IPS DF 19.7 (cell line): ENCODE data around the gene PGAP6.
A peak's percentile ranks its signal among the peaks of the same experiment; 100 is the strongest.
"Not testable (repeated sequence)": the region's sequence is repeated elsewhere in the genome, so short reads cannot be mapped to it uniquely, and the experiment has no call there.

Source experiments
- DNase-seq: peaks from one replicate; pipeline ENCODE4 v3.0.0-alpha.2; 2013; ENCODE audit warnings: low read depth, low spot score

The PGAP6 gene

DNA sequence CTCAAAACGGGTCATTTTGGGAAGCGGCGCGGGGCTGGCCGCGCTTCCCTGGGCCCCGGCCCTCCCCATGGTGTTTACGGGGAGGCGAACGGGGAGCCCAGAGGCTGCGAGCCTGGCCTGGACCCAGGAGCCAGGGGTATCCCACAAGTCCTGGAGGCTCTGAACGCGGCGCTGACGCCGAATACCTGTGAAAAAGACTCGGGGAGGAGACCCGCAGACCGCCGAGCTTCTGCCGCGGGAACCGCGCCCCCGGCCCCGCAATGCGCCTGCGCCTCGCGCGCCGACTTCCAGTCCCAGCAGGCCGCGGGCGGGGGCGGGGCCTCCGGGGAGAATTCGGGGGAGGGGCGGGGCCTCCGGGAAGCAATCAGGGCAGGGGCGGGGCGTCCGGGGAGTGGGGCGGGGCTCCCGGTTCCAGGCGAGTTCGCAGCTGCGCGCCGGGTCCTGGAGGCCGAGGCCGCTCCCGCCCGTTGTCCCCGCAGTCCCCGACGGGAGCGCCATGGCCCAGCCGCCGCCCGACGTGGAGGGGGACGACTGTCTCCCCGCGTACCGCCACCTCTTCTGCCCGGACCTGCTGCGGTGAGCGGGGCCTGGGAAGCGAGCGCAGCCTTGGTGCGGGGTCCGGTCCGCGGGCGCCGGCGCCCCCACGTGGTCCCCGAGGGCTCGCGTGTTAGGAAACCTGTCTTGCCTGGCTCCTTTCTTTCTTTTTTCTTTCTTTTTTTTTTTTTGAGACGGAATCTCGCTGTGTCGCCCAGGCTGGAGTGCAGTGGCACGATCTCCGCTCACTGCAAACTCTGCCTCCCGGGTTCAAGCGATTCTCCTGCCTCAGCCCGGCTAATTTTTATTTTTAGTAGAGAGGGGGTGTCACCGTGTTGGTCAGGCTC, 19.9 kb upstream of the PGAP6 start, which contains the start of gene DECR2:
Gene DECR2, plus strand, starts transcription at position 418 of the 881 bp plus-strand sequence. Its CDS starts 79 bp downstream, at position 497.
- DNase-seq: no peak

DNA sequence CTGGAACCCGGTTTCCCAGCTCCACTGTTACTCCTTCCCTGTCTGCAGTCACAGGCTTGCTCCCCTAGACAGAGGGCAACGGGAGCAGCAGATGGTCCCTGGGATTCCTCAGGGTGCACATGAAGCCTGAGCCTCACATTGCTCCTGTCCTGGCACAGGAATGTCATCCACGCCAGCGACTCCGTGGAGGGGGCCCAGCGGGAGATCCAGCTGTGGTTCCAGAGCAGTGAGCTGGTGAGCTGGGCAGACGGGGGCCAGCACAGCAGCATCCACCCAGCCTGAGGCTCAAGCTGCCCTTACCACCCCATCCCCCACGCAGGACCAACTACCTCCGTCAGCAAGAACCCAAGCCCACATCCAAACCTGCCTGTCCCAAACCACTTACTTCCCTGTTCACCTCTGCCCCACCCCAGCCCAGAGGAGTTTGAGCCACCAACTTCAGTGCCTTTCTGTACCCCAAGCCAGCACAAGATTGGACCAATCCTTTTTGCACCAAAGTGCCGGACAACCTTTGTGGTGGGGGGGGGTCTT, 18.3 kb upstream of the PGAP6 start:
- DNase-seq: no peak

DNA sequence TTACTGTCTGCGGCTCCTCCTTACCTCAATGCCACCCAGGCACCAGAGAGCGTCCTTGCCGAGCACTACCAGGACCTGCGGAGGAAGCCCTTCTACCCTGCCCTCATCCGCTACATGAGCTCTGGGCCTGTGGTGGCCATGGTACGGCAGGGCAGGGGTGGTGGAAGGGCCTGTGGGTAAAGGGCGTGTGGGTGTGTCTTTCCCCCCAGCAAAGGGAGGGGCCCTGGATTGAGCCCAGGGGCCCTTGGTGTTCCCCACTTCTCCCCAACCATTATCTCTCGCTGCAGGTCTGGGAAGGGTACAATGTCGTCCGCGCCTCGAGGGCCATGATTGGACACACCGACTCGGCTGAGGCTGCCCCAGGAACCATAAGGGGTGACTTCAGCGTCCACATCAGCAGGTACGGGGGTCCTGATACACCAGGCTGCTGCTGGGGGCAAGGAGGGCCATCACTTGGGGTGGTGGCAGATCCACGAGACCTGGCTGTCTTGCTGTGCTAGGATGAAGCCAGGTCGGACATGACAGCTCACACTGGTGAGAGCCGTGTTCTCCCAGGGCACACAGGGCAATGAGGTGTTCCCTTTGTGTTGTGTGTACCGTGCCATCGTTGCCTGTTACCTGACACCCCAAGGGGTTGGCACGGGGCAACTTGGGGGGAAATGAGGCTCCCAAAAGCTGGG, 17.7 kb upstream of the PGAP6 start:
- no peak for DNase-seq

DNA sequence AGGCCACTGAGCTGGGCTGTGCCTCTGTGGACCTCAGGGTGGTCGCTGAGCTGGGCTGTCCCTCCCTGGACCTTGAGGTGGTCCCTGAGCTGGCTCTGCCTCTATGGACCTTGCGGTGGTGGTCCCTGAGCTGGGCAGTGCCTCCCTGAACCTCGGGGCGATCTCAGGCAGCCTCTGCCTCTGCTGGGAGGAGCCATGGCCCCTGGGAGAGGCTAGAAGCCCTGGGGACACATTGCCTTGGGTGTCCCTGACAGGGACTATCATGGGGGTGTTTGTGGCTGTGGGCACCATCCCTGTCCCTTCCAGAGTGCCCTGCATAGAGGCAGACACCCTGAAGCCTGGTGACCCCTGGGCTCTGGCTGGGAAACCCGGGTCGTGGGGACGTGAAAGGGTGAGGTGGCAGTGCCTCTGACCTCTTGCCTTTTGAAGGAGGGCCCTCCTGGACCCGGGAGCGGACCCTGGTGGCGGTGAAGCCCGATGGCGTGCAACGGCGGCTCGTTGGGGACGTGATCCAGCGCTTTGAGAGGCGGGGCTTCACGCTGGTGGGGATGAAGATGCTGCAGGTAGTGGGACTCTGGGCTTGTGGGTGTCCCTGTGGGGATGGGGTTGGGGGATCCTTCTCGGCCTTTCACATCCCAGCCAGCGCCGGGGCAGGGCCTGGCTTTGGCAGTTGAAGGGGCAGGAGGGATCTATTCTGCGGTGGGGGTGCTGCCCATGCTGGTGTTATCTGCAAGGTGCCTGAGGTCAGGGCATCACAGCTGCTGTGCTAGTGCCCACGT, 17.0 kb upstream of the PGAP6 start:
- DNase-seq: no peak

DNA sequence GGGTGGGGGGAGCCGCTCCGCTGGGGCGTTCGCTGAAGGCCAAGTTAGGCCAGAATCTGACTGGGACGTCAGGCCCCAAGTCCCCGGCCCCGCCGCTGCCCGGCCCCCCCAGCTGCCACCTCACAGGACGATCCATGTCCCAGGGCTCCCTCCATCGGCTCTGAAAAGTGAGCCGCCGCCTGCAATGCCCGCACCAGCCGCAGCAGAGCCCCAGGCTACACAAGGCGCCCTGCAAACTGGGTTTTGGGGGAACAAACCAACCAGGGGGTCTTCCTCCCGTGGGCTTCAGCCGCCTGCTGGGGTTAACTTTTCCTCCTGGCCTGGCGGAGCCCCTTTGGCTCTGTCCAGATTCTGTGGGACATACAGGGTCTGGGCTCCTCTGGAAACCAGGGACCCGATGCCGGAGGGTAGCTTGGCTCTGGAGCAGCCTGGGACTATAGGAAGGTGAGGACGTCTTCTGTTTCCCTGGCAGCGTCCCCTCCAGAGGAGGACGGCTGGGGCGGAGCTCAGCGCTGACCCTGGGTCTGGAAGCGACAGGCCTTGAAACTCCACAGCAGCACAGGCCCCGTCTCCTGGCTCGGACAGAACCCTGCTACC, 16.1 kb upstream of the PGAP6 start:
- no peak for DNase-seq

DNA sequence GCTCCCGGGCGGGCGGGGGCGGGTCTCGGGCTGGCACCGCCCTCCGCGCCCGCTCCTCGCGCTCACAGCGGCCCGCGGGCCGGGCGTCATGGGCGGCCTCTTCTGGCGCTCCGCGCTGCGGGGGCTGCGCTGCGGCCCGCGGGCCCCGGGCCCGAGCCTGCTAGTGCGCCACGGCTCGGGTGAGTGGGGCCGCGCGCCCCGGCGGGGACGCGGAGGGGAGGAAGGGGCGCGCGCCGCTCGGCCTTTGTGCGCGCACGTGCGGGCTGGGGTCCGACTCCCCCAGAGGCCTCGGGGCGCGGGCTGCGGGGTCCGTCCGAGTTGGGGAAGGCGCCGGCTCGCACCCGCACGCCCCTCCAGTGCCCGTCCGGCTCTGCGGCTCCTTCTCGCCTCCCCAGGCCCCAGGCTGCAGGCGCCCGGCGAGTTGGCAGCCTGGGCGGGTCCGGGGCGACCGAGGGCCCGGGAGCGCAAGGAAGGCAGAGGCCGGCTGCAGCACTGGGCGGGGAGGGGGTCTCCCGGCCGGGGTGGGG, 15.4 kb upstream of the PGAP6 start, which contains the start of gene NME4:
Gene NME4, plus strand, starts transcription at position 65 of the 527 bp plus-strand sequence. Its CDS starts 24 bp downstream, at position 89.
- DNase-seq: no peak

DNA sequence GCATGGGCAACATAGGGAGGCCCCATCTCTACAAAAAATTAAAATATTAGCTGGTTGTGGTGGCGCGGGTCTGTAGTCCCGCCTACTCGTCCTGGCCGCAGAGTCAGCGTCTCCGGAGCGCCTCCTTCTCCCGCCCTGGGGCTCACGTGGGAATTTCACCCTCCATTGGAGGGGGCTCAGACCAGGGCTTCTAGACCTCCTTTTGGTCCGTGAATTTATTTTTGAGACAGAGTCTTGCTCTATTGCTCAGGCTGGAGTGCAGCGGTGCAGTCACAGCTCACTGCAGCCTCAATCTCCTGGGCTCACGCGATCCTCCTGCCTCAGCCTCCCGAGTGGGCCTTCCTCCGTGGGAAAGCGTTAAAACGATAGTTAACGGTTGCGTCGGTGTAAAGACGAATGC, 14.8 kb upstream of the PGAP6 start:
- no peak for DNase-seq

DNA sequence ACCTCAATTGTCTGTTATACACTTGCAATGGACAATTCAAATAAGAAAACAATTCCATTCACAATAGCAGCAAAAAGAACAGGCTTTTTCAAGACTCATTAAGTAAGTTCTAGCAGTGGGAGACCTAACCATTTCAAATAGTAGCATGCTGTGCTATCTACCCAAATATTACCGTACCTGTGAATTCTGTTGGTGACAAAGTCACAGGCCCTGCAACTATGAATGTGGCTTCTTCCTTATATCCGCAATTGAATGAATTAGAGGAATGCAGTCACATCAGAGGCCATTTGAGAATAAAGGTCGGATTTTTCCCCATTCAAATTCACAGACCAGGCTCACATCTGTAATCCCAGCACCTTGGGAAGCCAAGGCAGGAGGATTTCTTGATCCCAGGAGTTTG, 14.4 kb upstream of the PGAP6 start:
- no peak for DNase-seq

DNA sequence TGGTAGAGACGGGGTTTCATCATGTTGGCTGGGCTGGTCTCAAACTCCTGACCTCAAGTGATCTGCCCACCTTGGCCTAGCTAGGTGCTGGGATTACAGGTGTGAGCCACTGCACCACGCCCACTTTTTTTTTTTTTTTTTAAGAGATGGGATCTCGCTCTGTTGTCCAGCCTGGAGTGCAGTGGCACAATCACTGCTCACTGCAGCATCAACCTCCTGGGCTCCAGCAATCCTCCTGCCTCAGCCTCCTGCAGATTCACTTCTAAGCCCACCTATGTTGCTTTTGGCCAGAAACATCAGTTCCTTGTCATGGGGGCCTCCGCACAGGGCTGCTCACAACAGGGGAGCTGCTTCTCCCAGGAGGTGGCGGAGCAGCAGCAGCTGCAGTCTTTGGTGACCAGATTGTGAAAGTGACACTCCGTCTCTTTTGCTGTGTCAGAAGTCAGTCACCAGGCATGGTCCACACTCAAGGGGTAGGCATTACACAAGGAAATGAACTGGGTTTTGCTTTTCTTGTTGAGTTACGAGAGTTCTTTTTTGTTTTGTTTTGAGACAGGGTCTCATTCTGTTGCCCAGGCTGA, 10.8 kb upstream of the PGAP6 start:
- DNase-seq: no peak

DNA sequence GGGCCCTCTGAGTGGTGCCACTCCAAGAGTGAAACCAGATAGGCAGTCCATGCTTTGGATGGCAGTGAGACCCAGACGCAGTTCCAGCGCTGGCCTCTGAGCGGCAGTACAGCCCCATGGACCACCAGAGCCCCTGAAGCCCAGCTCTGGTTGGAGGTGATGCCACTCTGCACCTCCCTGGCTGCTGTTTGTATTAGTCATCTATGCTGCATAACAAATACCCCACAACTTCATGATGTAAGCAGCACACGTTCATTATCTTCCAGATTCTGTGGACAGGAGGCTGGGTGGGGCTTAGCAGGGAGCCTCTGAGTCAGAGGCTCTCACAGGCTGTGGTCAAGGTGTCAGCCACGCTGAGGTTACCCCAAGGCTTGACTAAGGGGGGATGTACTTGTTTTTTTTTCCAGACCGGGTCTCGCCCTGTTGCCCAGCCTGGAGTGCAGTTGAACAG, 10.1 kb upstream of the PGAP6 start:
- no peak for DNase-seq

DNA sequence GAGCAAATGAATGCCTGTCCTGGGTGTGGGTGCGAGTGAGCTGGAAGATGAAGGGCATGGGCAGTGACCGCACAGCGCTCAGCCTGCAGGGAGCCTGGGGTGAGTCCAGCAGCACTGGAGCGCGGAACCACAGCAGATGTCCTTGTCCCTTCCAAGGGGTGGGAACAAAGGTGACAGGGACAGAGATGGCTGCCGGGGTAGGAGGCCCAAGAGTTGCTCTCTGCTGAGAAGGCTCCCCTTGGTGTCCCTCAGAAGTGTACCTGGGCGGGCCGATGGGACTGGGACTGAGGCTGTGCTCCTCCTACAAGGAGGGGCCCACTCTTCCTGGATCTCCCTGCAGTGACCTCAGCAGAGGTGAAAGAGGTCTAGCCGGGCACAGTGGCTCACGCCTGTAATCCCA, 7.6 kb upstream of the PGAP6 start:
- no peak for DNase-seq

DNA sequence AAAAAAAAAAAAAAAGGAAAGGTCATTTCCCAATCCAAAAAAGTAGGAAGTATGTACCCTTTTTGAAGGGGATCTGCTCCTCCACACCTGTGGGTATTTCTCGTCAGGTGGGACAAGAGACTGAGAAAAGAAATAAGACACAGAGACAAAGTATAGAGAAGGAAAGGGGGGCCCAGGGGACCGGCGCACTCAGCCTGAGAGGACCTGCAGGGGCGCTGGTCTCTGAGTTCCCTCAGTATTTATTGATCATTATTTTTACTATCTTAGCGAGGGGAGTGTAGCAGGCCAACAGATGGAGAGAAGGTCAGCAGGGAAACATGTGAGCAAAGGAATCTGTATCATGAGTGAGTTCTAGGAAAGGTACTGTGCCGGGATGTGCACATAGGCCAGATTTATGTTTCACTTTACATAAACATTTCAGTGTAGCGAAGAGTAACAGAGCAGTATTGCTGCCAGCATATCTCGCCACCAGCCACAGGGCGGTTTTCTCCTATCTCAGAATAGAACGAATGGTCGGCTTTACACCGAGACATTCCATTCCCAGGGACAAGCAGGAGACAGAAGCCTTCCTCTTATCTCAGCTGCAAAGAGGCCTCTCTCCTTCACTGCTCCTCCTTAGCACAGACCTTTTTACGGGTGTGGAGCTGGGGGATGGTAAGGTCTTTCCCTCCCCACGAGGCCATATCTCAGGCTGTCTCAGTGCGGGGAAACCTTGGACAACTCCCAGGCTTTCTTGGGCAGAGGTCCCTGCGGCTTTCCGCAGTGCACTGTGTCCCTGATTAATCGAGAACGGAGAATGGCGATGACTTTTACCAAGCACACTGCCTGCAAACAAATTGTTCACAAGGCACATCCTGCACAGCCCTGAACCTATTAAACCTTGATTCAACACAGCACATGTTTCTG, 6.2 kb upstream of the PGAP6 start:
- not testable (repeated sequence) for DNase-seq

DNA sequence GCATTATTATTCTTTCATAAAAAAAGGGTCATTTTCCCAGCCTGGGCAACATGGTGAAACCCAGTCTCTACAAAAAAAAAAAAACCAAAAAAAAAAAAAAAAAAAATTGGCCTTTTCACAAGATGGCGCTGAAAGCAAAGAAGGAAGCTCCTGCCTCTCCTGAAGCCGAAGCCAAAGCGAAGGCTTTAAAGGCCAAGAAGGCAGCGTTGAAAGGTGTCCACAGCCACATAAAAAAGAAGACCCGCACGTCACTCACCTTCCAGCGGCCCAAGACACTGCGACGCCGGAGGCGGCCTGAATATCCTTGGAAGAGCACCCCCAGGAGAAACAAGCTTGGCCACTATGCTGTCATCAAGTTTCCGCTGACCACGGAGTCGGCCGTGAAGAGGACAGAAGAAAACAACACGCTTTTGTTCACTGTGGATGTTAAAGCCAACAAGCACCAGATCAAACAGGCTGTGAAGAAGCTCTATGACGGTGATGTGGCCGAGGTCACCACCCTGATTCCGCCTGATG, 4.9 kb upstream of the PGAP6 start:
- no peak for DNase-seq

DNA sequence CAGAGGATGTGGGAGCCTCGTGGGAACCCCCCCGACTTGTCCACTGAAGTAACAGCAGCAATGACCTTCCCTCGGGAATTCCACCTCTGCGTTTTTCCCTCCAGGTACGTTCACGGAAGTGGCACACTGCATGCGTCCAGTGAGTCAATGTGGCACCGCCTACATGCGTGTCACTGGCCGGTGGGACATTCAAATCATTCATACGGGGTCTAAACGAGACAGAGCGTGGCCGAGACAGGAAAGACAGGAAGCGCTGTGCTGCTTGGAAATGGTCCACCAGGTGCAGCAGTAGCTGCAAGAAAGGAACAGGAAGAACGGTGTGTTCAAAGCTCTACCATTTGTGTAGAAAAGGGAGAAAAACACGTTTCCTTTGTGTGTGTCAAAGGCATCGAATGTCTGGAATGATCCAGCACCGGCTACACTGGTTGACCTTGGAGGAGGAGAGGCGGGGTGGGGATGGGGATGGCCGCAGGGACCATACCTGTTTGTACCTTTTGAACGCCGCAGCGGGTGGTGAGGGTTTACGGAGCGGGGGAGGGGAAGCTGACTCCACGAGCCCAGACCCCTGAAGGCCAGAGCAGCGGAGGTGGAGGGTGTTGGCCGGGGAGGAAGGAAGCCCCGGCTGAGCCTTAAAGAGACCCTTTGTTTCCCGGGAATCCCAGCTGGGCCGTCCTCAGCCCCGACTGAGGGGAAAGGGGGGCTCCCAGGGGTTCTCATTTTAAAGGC, 1.7 kb upstream of the PGAP6 start:
- DNase-seq: peak; percentile 69

DNA sequence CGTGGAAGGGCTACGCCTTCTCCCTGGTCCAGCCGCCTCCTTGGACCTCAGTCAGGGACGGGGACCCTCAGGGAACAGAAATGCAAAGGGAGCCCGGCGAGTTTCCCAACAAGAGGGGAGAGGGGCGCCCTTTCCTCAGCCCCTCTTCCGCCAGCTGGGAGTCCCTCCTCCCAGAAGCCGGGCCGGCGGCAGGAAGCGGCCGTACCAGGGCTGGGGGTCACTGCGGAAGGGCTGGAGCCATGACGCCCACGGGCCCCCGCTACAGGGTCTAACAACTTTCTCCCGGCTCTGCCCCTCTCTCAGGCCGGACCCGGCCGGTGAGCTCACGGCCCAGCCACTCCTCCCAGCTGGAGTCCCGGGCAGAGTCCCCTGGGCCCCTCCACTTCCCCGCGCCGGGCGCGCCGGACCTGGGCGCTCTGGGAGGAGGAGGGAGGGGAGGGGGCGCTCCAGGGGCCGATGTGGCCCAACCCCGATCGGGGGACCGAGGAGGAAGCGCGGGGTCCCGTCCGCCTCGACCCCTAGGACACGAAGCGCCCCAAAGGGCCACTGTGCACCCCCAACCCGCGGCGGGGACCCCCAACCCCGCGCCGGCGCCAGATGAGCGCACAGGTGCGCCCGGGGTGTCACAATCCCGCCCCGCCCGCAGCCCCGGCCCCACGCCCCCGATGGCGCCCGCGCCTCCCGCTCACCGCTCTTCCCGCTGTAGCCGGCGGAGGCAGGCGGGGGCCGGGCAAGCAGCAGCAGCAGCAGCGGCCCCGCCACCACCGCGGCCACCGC, 578 bp downstream of the PGAP6 start:
- DNase-seq: no peak

DNA sequence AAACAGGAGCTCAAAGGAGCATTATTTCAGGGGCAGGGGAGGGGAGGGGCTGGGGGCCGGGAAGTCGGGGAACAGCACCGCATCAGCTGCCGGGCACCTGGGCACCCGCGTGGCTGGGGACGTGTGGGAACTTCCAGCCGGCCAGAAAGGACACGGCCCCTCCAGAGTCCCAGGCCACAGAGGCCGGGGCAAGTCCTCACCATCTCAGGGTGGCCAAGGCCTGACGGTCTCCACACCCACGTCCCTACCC, 1.1 kb downstream of the PGAP6 start:
- no peak for DNase-seq

DNA sequence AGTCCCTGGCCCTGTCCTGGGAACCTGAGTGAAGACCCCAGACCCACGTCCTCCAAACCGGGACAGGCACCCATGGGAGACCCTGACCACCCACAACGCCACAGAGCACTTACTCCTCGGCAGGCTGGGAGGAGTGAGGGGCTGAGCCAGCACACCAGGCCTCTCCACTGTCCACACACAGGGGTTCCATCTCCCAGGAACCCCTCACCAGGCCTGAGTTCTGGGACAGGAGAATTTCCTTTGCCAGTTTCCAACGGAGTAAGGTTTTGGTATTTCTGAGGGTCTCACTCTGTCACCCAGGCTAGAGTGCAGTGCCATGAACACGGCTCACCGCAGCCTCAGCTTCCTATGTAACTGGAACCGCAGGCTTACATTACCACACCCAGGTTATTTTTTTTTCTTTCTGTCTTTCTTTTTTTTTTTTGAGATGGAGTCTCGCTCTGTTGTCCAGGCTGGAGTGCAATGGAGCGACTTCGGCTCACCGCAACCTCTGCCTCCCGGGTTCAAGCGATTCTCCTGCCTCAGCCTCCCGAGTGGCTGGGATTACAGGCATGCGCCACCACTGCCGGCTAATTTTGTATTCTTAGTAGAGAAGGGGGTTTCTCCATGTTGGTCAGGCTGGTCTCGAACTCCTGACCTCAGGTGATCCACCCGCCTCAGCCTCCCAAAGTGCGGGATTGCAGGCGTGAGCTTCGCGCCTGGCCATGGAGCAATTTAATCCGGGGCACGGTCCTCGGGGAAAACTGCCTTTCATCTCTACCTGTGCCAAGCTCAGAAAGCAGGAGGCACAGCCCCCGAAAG, 1.6 kb downstream of the PGAP6 start:
- no peak for DNase-seq
